Measurements from ENCODE around the gene CCDC71.

Gene CCDC71

GRCh38 chr3:49153349-49153912 lies 12.7 kb downstream of the CCDC71 start:
- in situ Hi-C loops (cut with MboI; ENCODE audit: low pct_unique_long_range_greater_than_20kb, low sequenced_read_pairs, unreplicated experiment): loop anchor here (25.0 kb wide), 1 partner anchor 284 kb away; the partner anchor contains the start of gene NICN1
- TF ChIP-seq CTCF (IDR thresholded peaks at IDR 0.05; ENCODE audit: extremely low read depth, insufficient read depth, missing control alignments): no peak
- DNase-seq (ENCODE audit: low spot score): no peak

GRCh38 chr3:49151610-49152009 lies 14.5 kb downstream of the CCDC71 start:
- no peak for DNase-seq (ENCODE audit: low spot score)
- in situ Hi-C loops (cut with MboI; ENCODE audit: low pct_unique_long_range_greater_than_20kb, low sequenced_read_pairs, unreplicated experiment): loop anchor here (25.0 kb wide), 1 partner anchor 286 kb away; the partner anchor contains the start of gene NICN1
- TF ChIP-seq CTCF (IDR thresholded peaks at IDR 0.05; ENCODE audit: extremely low read depth, insufficient read depth, missing control alignments): no peak

DNA sequence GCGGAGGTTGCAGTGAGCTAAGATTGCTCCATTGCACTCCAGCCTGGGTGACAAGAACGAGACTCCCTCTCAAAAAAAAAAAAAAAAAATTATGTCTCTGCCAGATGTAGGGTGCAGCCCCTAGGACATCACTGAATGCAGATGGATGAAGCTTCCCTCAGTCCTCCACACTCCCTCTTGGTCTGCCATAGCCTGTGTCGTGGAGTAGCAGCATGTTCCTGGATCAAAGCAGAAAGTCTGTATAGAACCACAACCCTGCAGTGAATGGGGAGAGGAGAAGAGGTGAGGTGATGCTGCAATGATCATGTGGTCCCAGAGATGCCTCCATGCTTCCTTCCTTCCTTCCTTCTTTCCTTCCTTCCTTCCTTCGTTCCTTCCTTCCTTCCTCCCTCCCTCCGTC lies 18.0 kb downstream of the CCDC71 start:
- DNase-seq (ENCODE audit: low spot score): no peak
- no peak for TF ChIP-seq CTCF (IDR thresholded peaks at IDR 0.05; ENCODE audit: extremely low read depth, insufficient read depth, missing control alignments)

DNA sequence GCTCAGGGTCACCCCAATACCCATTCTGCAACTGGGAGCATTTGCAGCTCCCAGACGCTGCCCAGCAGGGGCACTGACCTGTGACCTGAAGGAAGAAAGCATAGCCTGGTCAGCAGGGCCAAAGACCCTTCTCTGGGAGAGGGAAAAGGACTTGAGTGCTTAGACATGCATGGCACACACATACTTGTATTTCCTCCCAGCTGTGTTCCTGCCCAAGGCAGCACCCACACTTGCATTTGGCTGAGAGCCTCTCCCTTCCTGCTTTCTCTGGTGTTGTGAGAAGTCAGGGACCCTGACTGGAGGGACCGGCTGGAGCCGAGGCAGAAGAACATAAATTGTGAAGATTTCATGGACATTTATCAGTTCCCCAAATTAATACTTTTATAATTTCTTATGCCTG lies 26.1 kb downstream of the CCDC71 start:
- no peak for DNase-seq (ENCODE audit: low spot score)
- TF ChIP-seq CTCF (IDR thresholded peaks at IDR 0.05; ENCODE audit: extremely low read depth, insufficient read depth, missing control alignments): no peak
- in situ Hi-C loops (cut with MboI; ENCODE audit: low pct_unique_long_range_greater_than_20kb, low sequenced_read_pairs, unreplicated experiment): no loop called here

More for the DNA sequence above, 18.0 kb downstream of the CCDC71 start:
- in situ Hi-C loops (cut with MboI; ENCODE audit: low pct_unique_long_range_greater_than_20kb, low sequenced_read_pairs, unreplicated experiment): no loop called here

- no peak for DNase-seq (ENCODE audit: low spot score)
- no peak for TF ChIP-seq CTCF (IDR thresholded peaks at IDR 0.05; ENCODE audit: extremely low read depth, insufficient read depth, missing control alignments)
- in situ Hi-C loops (cut with MboI; ENCODE audit: low pct_unique_long_range_greater_than_20kb, low sequenced_read_pairs, unreplicated experiment): no loop called here
Measured at GRCh38 chr3:49135499-49135898, 30.6 kb downstream of the CCDC71 start.

GRCh38 chr3:49134471-49135265 lies 31.5 kb downstream of the CCDC71 start:
- DNase-seq (ENCODE audit: low spot score): no peak
- TF ChIP-seq CTCF (IDR thresholded peaks at IDR 0.05; ENCODE audit: extremely low read depth, insufficient read depth, missing control alignments): no peak
- in situ Hi-C loops (cut with MboI; ENCODE audit: low pct_unique_long_range_greater_than_20kb, low sequenced_read_pairs, unreplicated experiment): no loop called here
